Common myeloid progenitor, CD34-positive (primary cell): ENCODE results near the gene DRC3. TPM values are rescaled to one million over a fixed set of nuclear protein-coding genes. Genes with fewer than 3 reads are reported as not detected.

ENCODE experiments used
- CTCF ChIA-PET: fragments of 350-600 bp; sonication (Branson Sonifier 250); formaldehyde crosslinking; loops from one replicate; lab custom pipeline; 2021; ENCODE audit warnings: antibody characterized with exemption; lab: Charles Lee
- POLR2A ChIA-PET: fragments of 350-600 bp; sonication (Branson Sonifier 250); formaldehyde crosslinking; loops from one replicate; lab custom pipeline; 2021; ENCODE audit warnings: antibody characterized with exemption; lab: Charles Lee
- DNase-seq, 3 donors: peaks; one replicate each; pipeline versions ENCODE4 v3.0.0 to v3.0.0-alpha.2; 2013
- H3K27ac ChIP-seq, 2 experiments: 1 replicate in 1 of 2; 2 replicates in 1 of 2; pipeline ENCODE4 v1.7.0; 2013; ENCODE audit warnings: inconsistent platforms in 2 of 2, low read length in 2 of 2, mild to moderate bottlenecking in 2 of 2, low read depth in 1 of 2, moderate library complexity in 1 of 2; ENCODE audit not compliant: severe bottlenecking in 2 of 2, insufficient read depth in 1 of 2, poor library complexity in 1 of 2
- H3K27me3 ChIP-seq, 5 experiments: replicated peaks in 2 of 5; 1 replicate in 3 of 5; 2 replicates in 2 of 5; pipeline versions ENCODE4 v1.6.1 to v1.7.0; 2013; ENCODE audit warnings: low read length in 4 of 5, mild to moderate bottlenecking in 2 of 5, moderate library complexity in 2 of 5, inconsistent platforms in 1 of 5; ENCODE audit not compliant: insufficient read depth in 5 of 5, control insufficient read depth in 4 of 5
- H3K36me3 ChIP-seq, 4 experiments: 1 replicate in 2 of 4; 2 replicates in 2 of 4; pipeline versions ENCODE4 v1.6.1 to v1.7.0; 2013; ENCODE audit warnings: low read length in 3 of 4, control low read depth in 1 of 4, mild to moderate bottlenecking in 1 of 4; ENCODE audit not compliant: control insufficient read depth in 4 of 4, insufficient read depth in 4 of 4
- H3K4me1 ChIP-seq, 4 experiments: 1 replicate in 3 of 4; 2 replicates in 1 of 4; pipeline versions ENCODE4 v1.6.1 to v1.7.1; 2013; ENCODE audit warnings: low read length in 3 of 4, mild to moderate bottlenecking in 3 of 4, control low read depth in 1 of 4, inconsistent platforms in 1 of 4, moderate library complexity in 1 of 4; ENCODE audit not compliant: control insufficient read depth in 4 of 4, insufficient read depth in 4 of 4; ENCODE audit errors: control extremely low read depth in 1 of 4
- H3K4me3 ChIP-seq, 7 experiments: 1 replicate in 4 of 7; 2 replicates in 3 of 7; pipeline versions ENCODE4 v1.5.1 to v1.7.0; 2013; ENCODE audit warnings: mild to moderate bottlenecking in 7 of 7, low read length in 6 of 7, moderate library complexity in 6 of 7, inconsistent platforms in 2 of 7, low read depth in 2 of 7, control low read depth in 1 of 7; ENCODE audit not compliant: insufficient read depth in 4 of 7, control insufficient read depth in 1 of 7; ENCODE audit errors: extremely low read depth in 1 of 7
- H3K9me3 ChIP-seq, 5 experiments: 1 replicate in 4 of 5; 2 replicates in 1 of 5; pipeline versions ENCODE4 v1.6.1 to v1.7.1; 2013; ENCODE audit warnings: low read length in 4 of 5, mild to moderate bottlenecking in 2 of 5, inconsistent platforms in 1 of 5, low read depth in 1 of 5, moderate library complexity in 1 of 5; ENCODE audit not compliant: control insufficient read depth in 4 of 5, insufficient read depth in 2 of 5; ENCODE audit errors: control extremely low read depth in 1 of 5
- WGBS: methylation state at CpG from one replicate; pipeline ENCODE4 v1.1.5; 2013; ENCODE audit not compliant: insufficient coverage; 5-methylcytosine and 5-hydroxymethylcytosine counted together
- polyA plus RNA-seq: library from polyadenylated mRNA; unstranded; fragments of 120-200 nt; gene quantifications from one replicate; pipeline ENCODE4 v1.2.1, GENCODE V29; 2013

The DRC3 gene, protein sequence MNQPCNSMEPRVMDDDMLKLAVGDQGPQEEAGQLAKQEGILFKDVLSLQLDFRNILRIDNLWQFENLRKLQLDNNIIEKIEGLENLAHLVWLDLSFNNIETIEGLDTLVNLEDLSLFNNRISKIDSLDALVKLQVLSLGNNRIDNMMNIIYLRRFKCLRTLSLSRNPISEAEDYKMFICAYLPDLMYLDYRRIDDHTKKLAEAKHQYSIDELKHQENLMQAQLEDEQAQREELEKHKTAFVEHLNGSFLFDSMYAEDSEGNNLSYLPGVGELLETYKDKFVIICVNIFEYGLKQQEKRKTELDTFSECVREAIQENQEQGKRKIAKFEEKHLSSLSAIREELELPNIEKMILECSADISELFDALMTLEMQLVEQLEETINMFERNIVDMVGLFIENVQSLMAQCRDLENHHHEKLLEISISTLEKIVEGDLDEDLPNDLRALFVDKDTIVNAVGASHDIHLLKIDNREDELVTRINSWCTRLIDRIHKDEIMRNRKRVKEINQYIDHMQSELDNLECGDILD
- 4.5 TPM for polyA plus RNA-seq

DNA sequence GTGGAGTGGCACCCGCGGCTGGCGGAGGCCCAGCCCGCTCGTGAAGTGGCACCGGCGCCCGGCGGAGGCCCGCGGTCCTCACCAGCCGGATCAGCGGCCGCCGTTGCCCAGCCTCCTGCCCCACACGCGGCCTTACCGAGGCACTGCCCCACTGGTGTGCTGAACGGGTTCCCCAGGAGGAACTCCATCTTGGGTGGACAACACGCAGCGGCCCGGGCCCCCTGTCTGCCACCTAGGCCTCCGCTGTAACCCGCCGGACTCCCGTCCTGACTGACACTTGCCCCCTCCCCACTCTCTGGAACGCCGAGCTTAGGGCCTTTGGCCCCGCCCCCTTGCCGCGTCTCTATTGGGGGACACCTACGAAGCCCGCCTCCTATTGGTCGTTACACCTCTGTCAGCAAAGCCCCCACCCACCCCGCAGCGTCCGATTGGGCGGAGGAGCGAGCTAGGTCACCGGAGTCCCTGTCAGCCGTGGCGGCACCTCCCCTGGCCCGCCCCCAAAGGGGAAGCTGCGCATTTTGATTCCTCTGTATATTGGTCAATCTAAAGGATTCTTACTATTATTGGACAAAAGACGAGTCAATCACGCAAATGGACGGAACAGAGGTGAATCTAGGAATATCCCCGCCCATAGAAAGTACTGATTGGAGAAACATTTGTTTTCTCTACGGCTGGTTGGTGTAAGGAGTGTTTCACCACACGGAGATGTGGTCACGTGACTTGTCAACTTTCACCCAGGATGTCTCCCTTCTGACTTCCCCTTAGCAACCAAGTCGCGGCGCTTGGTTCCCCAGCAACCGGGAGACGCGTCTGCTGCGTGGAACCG is at the start of gene DRC3, which contains the start of gene TOM1L2:
Gene DRC3, plus strand, starts transcription at position 737 of the 826 bp plus-strand sequence. CDS start 4,737 bp downstream, outside the sequence.
Gene TOM1L2, minus strand, starts transcription at position 275 of the 826 bp plus-strand sequence. Its CDS starts 87 bp downstream, at position 188.
- Histone ChIP-seq H3K4me3 (peak within 1 kb of the TSS; percentile 71 to 92 (median 78)), H3K36me3 (no peaks in the 10 kb centered on the region), H3K27me3 (no peaks in the 10 kb centered on the region), H3K9me3 (no peaks in the 10 kb centered on the region), H3K4me1 (peaks cover 10 to 21% (median 17%) of the 10 kb centered on the region in 4 experiments), H3K27ac (peak within 1 kb of the TSS; percentile 74 to 87)
- peak; percentile 100 for DNase-seq
- 1% methylated on average over 40 of the region's 59 CpGs for WGBS
- CTCF ChIA-PET = interaction anchor here (1.8 kb wide), 1 partner anchor 12 kb away, joined by 4 read pairs; no protein-coding TSS in a partner anchor
- POLR2A ChIA-PET = interaction anchor here (0.5 to 1.0 kb wide), 4 partner anchors 20 to 1414 kb away, joined by 3 to 6 read pairs (median 4); no protein-coding TSS in a partner anchor

DNA sequence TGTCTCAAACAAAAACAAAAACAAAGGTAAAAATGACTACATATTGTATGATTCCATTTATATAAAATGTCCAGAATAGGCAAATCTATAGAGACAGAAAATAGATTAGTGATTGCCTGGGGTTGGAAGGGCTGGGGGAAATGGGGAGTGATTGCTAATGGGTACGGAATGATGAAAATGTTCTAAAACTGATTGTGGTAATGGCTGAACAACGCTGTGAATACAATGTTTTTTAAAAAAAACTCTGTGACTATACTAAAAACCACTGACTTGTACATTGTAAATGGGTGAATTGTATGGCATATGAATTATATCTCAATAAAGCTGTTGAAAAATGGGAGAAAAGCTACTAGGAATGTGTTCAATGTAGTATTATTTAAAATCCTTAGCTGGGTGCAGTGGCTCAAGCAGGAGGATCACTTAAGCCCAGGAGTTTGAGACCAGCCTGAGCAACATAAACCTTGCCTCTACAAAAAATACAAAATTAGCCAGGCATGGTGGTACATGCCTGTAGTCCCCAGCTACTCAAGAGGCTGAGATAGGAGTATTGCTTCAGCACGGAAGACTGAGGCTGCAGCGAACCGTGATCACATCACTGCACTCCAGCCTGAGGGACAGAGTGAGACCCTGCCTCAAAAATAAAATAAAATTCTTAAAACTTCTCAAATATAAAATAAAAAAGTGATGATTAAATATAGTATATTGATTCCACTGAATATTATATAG is 48.4 kb upstream of the DRC3 start:
- no peaks in the 10 kb centered on the region for H3K36me3 ChIP-seq
- ChIA-PET CTCF (interaction anchor here (1.1 to 1.7 kb wide), 6 partner anchors 9 to 113 kb away, joined by 3 to 6 read pairs (median 4); no protein-coding TSS in a partner anchor), POLR2A (no interaction called here)
- DNase-seq = no peak
- H3K27ac ChIP-seq = no peak overlapping the region
- H3K27me3 ChIP-seq = no peaks in the 10 kb centered on the region
- 100% methylated on average over 2 of the region's 5 CpGs for WGBS
- H3K9me3 ChIP-seq = no peaks in the 10 kb centered on the region
- peaks cover 5 to 27% (median 9%) of the 10 kb centered on the region in 4 experiments for H3K4me1 ChIP-seq
- H3K4me3 ChIP-seq = no peak overlapping the region

DNA sequence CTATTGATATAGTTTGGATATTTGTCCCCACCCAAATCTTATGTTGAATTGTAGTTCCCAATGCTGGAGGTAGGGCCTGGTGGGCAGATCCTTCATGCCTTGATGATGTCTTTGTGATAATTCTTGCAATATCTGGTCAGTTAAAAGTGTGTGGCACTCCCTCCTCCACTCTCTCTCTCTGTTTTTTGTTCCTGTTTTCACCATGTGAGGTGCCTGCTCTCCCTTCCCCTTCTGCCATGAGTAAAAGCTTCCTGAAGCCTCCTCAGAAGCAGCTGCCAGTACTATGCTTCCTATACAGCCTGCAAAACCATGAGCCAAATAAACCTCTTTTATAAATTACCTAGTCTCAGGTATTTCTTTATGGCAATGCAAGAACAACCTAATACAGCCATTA is 47.8 kb upstream of the DRC3 start:
- H3K36me3 ChIP-seq = no peaks in the 10 kb centered on the region
- POLR2A ChIA-PET = no interaction called here
- no peaks in the 10 kb centered on the region for H3K27me3 ChIP-seq
- peaks cover under 1 to 21% (median 4%) of the 10 kb centered on the region in 4 experiments for H3K4me1 ChIP-seq
- no peak overlapping the region for H3K27ac ChIP-seq
- H3K9me3 ChIP-seq = no peaks in the 10 kb centered on the region
- H3K4me3 ChIP-seq = no peak overlapping the region
- CTCF ChIA-PET = interaction anchor here (1.1 to 1.7 kb wide), 5 partner anchors 10 to 114 kb away, joined by 3 to 6 read pairs (median 4); no protein-coding TSS in a partner anchor
- no peak for DNase-seq

DNA sequence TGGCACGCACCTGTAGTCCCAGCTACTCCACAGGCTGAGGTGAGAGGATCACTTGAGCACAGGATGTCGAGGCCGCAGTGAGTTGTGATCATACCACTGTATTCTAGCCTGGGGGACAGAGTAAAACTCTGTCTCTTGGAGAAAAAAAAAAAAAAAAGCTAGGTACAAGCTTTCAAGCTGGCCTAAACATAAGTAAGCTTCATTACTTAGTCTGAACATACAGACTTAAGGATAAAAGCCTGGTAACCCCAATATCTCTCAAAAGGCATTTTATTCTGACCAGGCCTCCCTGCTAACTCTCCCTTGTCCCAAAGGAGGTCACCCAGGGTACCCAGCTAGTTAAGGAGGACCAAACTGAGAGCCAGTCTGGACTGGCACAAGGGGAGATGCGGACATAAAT is 46.6 kb upstream of the DRC3 start:
- Histone ChIP-seq H3K4me1 (peaks cover 0 to 18% (median 3%) of the 10 kb centered on the region in 4 experiments), H3K36me3 (no peaks in the 10 kb centered on the region), H3K9me3 (no peaks in the 10 kb centered on the region), H3K27me3 (no peaks in the 10 kb centered on the region), H3K4me3 (no peak overlapping the region), H3K27ac (no peak overlapping the region)
- WGBS = 78% methylated on average over 3 of the region's 4 CpGs
- POLR2A ChIA-PET = no interaction called here
- CTCF ChIA-PET = interaction anchor here (1.2 to 1.5 kb wide), 4 partner anchors 18 to 64 kb away, joined by 3 to 4 read pairs (median 4); no protein-coding TSS in a partner anchor
- no peak for DNase-seq

DNA sequence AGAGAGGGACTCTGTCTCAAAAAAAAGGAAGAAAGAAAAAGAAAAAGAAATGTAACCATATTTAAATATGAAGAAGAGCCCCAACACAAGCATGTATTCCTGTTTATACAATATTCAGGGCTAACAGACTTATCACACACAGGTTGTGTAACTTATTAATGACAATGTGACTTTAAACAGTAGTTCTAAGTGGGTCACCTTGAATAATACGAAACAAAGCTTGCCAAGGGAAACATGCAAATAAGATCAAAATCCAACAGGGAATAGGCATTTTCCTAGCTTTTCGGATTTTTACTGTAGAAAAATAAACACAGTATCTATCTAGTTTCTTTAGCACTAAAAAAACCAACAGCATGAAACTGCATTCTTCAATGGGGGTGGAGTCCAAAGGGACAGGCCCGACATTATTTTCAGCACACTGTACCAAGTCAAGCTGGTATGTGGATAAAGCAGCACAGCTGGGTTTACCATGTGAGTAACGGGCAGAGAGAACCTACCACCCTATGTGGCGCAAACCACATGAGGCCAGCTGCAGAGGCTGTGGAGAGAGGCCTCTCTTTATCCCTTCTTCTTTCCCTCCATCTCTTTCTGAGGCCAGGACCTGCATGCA is 45.7 kb upstream of the DRC3 start:
- H3K36me3 ChIP-seq = no peaks in the 10 kb centered on the region
- POLR2A ChIA-PET = no interaction called here
- no peak overlapping the region for H3K27ac ChIP-seq
- peak in 1 of 3 donors; percentile 13 for DNase-seq
- CTCF ChIA-PET = interaction anchor here (1.2 to 1.5 kb wide), 4 partner anchors 19 to 65 kb away, joined by 3 to 4 read pairs (median 4); no protein-coding TSS in a partner anchor
- H3K9me3 ChIP-seq = no peaks in the 10 kb centered on the region
- H3K27me3 ChIP-seq = no peaks in the 10 kb centered on the region
- WGBS = 88% methylated on average over 4 of the region's 5 CpGs
- peaks cover 0 to 15% (median 3%) of the 10 kb centered on the region in 4 experiments for H3K4me1 ChIP-seq
- no peak overlapping the region for H3K4me3 ChIP-seq
